HG03378 (cell line): Measurements from ENCODE around the gene HSPB8.

Experiments used
- ATAC-seq: cut with Tn5 transposase; IDR thresholded peaks from one replicate; pipeline ENCODE4 v1.9.1; 2021; ENCODE audit warnings: mild to moderate bottlenecking, moderate library complexity; ENCODE audit not compliant: unreplicated experiment

The HSPB8 gene

DNA sequence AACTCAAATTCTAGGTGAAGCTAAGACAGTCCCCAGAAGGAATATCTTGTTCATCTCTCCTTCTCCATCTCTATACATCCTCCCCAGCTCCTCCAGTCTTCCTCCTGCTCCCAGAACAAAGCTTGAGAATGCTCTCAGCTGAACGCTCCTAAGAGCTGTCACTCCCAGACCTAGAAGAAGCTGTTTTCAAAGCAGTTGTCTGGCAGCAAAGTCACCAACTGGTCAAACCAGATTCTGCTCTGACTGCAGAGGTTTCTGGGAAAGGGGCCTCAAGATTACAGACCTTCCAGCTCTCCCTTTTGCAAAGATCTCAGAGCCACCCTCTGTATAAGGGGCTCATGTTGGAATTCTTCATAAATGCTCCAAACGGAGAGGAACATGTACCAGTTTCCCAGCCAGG is 9.6 kb upstream of the HSPB8 start:
- no peak for ATAC-seq

DNA sequence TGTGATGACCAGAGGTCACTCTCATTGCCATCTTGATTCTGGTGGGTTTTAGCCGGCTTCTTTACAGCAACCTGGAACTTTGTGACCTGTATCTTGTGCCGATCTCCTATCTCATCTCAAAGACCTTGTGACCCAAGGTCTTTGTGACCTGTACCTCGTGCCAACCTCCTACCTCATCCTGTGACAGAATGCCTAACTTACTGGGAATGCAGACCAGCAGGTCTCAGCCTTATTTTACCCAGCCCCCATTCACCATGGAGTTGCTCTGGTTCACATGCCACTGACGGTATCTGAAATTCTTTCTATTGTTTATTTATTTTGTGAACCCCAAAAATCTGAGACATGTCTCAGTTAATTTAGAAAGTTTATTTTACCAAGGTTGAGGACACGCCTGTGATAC is 7.4 kb upstream of the HSPB8 start:
- ATAC-seq: no peak

DNA sequence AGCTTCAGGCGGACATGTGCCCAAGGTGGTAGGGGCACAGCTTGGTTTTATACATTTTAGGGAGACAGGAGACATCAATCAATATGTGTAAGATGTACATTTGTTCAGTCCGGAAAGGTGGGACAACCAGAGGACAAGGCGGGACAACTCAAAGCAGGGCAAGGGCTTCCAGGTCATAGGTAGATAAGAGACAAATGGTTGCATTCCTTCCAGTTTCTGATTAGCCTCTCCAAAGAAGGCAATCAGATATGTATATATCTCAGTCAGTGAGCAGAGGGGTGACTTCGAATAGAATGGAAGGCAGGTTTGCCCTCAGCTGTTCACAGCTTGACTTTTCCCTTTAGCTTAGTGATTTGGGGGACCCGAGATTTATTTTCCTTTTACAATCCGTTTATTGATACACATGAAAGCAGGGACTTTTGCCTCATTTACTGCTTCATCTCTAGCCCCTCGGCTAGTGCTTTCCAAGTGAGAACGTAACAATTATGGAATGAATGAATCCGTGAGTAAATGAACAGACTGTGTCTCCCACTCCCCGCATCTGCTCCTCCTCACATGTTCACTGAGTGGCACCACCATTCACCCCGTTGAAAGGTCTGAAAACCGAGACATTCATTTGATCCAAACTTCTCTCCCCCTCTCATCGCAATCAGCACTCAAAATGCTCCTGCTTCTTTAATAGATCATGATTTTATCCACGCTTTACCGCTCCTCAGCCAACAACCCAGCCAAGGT is 6.9 kb upstream of the HSPB8 start:
- no peak for ATAC-seq

DNA sequence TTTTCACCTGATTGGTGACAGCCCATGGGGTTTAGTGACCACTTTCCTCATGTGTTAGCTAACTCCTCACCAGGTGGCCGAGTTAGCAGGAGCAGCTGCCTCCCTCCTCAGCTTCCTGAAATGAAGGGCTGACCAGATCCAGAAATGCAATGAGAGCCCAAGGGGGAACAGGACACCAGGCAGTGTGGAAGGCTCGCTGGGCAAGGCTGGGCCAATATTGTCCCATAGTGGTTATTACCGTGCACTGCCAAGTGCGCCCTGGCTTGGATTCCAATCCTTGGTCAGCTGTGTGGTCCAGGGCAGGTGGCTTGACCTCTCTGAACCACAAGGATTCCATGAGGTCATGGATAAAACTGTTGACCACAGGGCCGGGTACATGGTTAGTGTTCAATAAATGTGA is 3.6 kb upstream of the HSPB8 start:
- no peak for ATAC-seq

DNA sequence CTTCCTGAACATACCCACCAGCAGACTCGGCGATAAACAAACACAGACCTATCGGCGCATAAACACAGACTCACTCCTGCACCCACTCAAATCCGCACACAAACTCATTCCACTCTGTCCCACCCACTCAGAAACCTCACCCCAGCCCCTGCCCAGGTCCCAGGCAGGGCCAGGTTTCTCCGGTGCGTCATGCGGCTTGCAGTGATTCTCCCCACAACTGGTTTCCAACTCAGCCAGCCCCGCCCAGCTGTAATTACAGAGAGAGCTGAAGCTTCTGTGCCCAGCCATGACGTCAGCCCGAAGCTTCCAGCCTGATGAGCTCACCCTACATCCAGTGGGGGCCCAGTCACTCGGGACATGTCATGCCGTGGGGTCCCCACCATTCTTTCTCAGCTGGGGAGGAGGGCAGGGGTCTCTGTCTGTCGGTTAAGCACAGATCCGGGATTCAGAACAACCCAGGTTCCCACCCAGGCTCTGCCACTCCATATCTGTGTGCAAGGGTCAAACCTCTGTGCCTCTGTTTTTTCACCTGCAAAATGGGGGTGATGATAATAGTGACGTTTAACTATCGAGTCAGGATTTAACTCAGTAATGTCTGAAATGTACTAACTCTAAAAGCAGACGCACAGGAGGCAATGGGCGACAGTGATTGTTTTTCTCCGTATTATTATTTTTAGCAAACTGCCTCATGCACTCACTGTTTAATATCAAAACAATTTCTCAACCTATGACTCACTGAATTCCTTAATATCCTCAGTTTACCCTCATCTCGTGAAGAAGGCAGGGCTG is 2.3 kb upstream of the HSPB8 start:
- no peak for ATAC-seq

DNA sequence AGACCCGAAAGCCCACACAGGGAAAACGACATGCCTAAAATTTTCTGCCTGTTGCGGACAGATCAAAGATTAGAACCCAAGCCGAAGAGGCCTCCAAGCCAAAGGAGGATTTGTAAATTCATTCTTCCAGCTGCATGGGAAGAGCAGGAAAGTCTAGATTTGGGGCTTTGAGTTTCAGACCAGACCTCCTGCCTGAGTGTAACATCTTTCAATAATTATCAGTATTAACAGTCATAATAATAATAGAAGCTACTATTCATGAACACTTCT is 1.7 kb upstream of the HSPB8 start:
- ATAC-seq: no peak

DNA sequence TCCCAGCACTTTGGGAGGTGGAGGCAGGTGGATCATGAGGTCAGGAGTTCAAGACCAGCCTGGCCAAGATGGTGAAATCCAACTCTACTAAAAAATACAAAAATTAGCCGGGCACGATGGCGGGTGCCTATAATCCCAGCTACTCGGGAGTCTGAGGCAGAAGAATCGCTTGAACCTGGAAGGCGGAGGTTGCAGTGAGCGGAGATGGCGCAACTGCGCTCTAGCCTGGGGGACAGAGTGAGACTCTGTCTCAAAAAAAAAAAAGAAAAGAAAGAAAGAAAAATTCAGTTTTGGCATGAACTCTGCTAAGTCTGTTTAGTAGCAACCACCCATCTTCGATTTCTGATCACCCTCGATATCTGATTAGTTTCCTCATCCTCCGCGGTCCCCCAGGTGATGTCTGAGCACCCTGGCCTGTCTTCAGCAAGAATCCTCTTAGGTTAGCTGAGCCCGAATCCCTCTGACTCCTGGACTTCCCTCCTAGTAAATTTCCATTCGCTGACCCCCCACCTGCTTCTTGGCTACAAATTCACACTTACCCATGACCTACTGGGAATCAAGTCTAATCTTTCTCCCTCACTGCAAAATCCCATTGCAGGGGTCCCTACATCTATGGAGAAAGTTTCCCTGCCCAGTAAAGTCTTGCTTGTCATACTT is 879 bp upstream of the HSPB8 start:
- ATAC-seq: no peak

DNA sequence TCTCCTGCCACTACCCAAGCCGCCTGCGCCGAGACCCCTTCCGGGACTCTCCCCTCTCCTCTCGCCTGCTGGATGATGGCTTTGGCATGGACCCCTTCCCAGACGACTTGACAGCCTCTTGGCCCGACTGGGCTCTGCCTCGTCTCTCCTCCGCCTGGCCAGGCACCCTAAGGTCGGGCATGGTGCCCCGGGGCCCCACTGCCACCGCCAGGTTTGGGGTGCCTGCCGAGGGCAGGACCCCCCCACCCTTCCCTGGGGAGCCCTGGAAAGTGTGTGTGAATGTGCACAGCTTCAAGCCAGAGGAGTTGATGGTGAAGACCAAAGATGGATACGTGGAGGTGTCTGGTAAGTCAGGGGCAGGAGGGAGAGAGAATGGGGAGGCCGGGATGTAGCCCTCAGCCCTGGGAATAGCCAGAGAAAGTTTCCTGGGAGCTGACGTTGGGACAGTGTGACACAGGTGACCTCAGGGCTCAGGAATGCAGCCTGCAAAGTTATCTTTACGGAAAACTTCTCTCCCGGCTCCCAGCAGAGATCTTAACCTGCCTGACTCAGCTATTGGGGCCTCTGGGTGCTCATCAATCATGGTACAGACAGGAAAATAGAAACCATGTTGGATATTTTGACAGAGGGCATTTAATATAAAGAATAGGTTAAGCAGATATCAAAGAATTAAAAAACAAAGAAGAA is 747 bp downstream of the HSPB8 start:
- ATAC-seq: no peak

DNA sequence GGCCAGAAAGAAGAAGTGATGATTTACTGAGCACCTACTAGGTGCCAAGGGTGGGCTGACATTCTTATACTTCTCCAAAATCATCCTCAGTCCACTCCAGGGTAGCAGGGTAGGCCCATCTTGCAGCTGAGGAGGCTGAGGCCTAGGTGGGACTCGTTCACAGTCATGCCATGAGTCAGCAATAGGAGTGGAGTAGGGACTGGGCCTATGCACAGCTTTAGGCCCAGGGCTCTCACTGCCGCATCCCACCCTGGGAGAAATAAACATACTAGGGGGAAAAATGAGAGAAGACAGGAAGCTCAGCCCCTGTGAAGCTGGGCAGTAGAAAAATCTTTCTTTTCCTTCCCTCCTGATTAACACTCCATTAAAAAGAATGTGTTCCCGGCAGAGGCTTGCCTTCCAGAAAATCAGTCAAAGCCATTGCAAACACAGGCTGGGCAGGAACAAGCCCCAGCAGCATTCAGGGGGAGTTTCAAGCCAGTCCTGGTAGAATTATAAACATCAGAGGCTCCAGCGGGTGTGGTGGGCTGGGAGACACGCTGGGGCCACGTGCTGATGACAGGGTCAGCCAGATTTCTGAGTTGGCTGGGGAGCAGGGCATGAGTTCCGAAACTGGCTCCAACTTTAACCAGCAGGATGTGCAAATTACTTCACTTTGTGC is 1.8 kb downstream of the HSPB8 start:
- no peak for ATAC-seq

DNA sequence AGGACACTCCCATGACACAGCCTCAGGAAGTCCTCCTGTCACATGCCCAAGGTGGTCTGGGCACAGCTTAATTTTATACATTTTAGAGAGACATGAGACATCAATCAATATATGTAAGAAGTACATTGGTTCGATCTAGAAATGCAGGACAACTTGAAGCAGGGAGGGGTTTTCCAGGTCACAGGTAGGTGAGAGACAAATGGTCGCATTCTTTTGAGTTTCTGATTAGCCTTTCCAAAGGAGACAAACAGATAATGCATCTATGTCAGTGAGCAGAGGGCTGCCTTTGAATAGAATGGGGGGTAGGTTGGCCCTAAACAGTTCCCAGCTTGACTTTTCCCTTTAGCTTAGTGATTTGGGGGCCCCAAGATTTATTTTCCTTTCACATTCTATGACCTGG is 2.5 kb downstream of the HSPB8 start:
- ATAC-seq: no peak

DNA sequence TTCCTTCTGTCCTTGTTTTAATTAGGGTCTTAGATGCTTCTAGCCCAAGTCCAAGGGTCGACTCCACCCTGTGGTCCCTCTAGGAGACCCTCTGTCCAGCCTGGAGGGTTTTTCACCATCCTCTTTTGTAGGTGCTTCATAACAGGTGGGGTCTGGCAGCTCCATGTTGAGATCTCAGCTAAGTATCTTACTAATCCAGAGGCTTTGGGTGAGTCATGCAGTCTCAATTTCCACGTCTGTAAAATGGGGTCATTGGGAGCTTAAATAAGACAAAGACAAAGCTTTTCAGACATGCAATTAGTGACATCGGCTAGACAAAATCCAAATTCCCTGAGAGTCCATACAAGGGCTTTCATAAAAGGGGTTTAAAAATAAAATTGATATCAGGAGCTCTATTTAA is 3.2 kb downstream of the HSPB8 start:
- no peak for ATAC-seq

DNA sequence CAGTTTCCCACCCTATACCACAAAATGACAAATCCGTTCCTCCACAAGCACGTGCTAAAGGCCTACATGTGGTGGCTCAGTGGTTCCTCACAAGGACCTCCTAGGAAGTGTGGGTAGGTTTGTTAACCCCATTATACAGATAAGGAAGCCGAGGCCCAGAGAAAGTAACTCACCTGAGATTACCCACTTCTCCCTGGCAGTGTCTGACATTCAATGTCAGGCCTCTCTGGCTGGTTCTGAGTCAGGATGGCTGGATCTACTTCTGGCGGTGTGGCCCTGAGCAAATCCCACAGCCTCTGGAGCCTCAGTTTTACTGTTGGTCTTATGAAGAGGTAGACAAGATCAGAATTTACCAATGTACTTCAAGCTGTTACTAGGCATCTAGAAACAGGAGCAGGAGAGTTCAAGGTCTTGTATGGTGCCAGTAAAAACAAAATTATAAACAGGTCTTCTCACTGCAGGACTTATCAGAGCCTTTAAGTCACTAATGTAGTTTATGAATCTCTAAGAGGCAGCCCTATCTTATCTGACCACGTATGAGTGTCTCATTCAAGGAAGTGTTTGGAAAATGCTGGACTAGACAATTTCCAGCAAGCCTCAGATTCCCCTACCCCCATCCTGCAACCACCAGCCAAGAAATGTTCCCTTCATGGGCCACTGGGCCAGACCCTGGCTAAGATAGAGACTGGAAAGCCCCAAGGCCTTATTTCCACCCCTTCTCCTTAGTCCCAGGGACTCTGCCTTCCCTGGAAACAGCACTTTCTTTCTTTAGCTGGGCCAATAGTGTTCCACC is 4.2 kb downstream of the HSPB8 start:
- no peak for ATAC-seq

DNA sequence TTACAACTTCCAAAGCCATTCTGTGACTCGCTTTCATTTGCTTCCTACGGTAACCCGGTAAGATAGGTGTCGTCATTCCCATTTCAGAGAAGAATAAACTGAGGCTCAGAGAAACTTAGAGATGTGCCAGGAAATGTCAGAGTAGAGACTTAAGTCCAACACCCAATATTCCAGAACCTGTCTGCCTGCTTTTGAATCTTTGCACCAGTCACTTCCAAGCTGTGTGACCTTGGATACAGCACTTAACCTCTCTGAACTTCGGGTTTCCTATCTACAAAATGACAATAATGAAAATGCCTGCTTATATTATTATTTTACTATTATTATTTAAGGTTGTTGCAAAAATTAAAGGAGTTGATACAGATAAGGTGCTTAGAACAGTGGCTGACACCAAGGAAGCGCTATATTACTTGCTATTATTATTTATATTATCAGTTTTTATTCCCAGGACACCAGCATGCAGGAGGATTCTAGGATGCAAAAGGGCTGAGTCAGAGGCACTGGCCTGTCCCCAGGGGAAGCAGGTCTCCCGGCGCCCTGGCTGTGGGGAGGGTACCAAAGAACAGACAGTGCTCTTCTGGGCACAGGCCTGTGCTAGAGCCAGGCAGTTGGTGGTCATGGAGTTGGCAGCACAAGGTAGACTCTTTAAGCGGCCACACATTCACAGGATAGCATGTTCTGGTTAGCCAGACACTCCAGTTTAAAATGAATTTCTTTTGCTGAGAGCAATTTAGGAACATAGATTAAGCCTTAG is 5.4 kb downstream of the HSPB8 start:
- ATAC-seq: no peak

DNA sequence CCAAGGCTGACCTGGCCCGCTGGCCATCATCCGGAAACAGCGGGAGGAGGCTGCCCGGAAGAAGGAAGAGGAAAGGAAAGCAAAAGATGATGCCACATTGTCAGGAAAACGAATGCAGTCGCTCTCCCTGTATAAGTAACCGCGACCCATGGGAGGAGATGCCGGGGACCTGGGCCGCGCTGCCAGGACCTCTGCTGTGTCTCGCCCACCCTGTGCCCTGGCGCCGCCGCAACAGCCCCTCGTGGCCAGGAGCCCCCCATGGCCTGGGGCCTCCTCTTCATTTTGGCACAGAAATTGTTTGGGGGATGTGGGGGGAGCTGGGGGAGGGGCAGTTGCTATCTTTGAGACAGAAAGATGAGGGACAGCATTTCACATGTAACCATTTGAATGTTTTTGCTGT is 16.5 kb downstream of the HSPB8 start:
- ATAC-seq: no peak

DNA sequence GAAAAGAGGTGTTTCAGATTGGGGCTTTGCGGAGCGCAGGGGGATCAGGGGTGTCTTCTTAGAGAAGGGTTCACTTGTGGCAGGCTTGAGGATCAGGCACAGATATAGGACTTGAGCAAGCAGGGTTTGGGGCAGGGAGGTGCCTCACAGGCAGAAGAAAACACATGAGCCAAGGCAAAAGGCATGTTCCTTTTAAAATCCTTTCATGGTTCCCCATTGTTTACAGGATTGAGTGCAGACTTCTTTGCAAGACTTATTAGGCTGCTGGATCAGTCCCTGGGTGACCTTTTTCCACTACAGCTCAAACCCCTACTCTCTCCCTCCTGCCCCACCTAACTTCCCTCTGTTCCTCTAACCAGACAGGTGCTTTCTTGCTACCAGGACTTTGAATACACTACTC is 19.7 kb downstream of the HSPB8 start:
- ATAC-seq: no peak

DNA sequence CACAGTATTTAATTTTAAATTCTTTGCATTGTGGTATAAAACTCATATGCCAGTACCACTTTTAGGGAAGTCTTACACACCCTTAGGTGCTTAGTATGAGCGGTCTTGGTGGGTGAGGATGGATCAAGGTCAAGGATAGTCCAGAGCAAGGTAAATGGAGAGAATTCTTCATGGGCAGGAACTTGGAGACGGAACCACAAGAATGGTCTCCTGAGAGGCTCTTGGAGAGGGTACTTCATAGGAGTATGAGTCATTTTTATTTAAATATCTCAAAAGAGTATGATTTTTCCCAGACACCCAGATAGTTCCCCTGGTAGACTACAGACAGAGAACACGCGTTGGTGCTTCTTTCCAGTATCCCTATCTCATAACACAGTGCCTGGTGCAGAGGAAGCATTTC is 21.9 kb downstream of the HSPB8 start:
- ATAC-seq: no peak

DNA sequence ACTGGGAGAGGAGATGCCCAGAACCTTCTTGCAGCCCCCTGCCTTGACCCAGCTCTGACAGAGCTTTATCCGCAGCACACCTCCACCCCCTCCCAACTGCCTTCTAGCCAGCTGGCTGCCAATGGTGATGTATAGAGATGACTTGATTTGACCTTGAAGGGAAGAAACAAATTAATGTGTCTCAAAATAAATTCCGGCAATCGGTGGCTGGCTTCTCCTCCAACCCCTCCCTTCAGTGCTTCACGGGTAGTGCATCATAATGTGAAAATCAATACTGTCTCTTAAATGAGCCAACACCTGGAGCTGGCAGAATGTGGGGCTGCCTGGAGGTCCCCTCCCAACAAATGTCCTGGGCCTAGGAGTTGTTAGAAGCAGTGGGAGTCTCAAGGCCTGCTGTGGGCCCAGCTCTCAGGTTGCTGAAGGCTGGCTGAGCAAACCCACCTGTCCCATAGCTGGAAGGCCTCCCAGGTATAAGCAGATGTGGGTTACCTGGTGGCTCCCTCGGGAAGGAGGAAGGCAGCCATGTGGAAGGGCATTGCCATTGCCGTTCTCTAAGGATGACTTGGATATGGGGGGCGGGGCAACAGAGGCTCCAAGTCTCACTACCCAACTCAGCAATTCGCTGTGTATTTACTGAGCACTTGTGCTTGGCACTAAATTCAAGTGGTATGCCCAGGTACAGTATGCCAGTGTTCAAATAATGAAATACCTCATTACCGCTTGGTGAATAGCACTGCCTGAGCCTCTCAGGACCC is 23.2 kb downstream of the HSPB8 start:
- ATAC-seq: no peak

DNA sequence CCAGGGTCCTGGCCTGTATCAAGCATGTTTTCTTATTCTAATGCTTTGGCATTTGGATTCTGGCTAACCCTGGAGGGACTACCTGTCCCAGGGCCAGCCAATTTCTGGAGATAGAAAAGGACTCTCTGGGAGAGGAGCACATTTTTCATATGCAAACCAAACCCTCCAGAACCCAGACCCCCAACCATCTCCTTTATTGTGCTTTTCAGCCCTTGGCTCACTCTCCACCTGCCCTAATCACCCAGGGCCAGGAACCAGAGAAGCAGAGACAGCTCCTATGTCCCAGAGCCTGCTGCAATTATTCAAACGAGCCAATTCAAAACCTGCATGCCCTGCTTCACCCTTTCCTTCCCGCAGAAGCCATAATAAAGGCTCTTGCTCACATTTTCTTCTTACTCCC is 23.8 kb downstream of the HSPB8 start:
- ATAC-seq: no peak

DNA sequence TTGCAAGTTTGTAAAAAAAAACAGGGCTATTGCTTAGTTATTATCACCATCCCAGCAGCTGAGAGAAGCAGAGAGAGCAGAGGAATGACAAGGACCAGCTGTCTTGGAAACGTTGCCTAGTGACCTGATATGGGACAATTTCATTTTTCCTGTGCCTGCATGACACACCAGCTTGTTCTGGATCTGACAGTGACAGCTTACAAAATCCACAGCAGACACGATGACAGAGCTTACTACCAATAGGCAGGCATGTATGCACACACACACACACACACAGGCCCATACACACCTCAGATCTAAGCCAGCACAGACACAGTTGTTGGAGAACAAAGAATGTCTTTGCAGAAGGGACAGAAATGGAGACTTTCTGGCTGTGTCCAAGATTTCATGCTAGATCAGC is 25.4 kb downstream of the HSPB8 start:
- no peak for ATAC-seq
